ENCODE data around the gene AOPEP. TPM values are rescaled to one million over a fixed set of nuclear protein-coding genes. Genes with fewer than 3 reads are reported as not detected.

Gene AOPEP
- total and polyA plus RNA-seq, 3 donors from 2014 or later = 31.4 to 95.0 (median 80.4) TPM

- H3K4me3 ChIP-seq = no peak overlapping the region
- no peaks in the 10 kb centered on the region for H3K27me3 ChIP-seq
- H3K36me3 ChIP-seq (ENCODE audit: low read depth, missing control alignments) = no peaks in the 10 kb centered on the region
- peak; percentile 23 for DNase-seq
- peaks cover 17% of the 10 kb centered on the region for H3K4me1 ChIP-seq
- H3K27ac ChIP-seq = no peak overlapping the region
- no peaks in the 10 kb centered on the region for H3K9me3 ChIP-seq
- TF ChIP-seq POLR2A (IDR thresholded peaks at IDR 0.05) (no peak), CTCF (IDR thresholded peaks at IDR 0.05) (no peak)
- intact Hi-C loops (cut with DNase I; ENCODE audit: low total_unique reads) = no loop called here
- 61 to 70% methylated on average over 13 of the region's 13 CpGs for WGBS, 2 donors
Measured at GRCh38 chr9:95061916-95062595, 335.6 kb downstream of the AOPEP start.

- Histone ChIP-seq H3K4me3 (no peak overlapping the region), H3K27ac (no peak overlapping the region), H3K4me1 (peaks cover 17% of the 10 kb centered on the region), H3K9me3 (no peaks in the 10 kb centered on the region), H3K27me3 (no peaks in the 10 kb centered on the region), H3K36me3 (ENCODE audit: low read depth, missing control alignments) (no peaks in the 10 kb centered on the region)
- TF ChIP-seq CTCF (IDR thresholded peaks at IDR 0.05) = no peak
- TF ChIP-seq POLR2A (IDR thresholded peaks at IDR 0.05) = no peak
- DNase-seq = peak; percentile 14
- WGBS, 2 donors = 50 to 82% methylated on average over 4 to 7 of the region's 7 CpGs
- intact Hi-C loops (cut with DNase I; ENCODE audit: low total_unique reads) = no loop called here
Measured at GRCh38 chr9:95062596-95063065, 336.1 kb downstream of the AOPEP start.

GRCh38 chr9:95063300-95063699 lies 336.8 kb downstream of the AOPEP start:
- peak; percentile 1 for DNase-seq
- Histone ChIP-seq H3K4me3 (no peak overlapping the region), H3K4me1 (peaks cover 12% of the 10 kb centered on the region), H3K27ac (no peak overlapping the region), H3K9me3 (no peaks in the 10 kb centered on the region), H3K36me3 (ENCODE audit: low read depth, missing control alignments) (no peaks in the 10 kb centered on the region), H3K27me3 (no peaks in the 10 kb centered on the region)
- 77 to 89% methylated on average over 10 of the region's 10 CpGs for WGBS, 2 donors
- TF ChIP-seq POLR2A (IDR thresholded peaks at IDR 0.05) (no peak), CTCF (IDR thresholded peaks at IDR 0.05) (no peak)
- intact Hi-C loops (cut with DNase I; ENCODE audit: low total_unique reads) = no loop called here

GRCh38 chr9:95065224-95065623 lies 338.7 kb downstream of the AOPEP start:
- TF ChIP-seq CTCF (IDR thresholded peaks at IDR 0.05) (no peak), POLR2A (IDR thresholded peaks at IDR 0.05) (no peak)
- intact Hi-C loops (cut with DNase I; ENCODE audit: low total_unique reads) = no loop called here
- peak overlapping the region in 1 of 2 donors; percentile 51 for H3K27ac ChIP-seq
- 72 to 80% methylated on average over 7 to 11 of the region's 11 CpGs for WGBS, 2 donors
- no peaks in the 10 kb centered on the region for H3K36me3 ChIP-seq (ENCODE audit: low read depth, missing control alignments)
- H3K4me1 ChIP-seq = peaks cover 9% of the 10 kb centered on the region
- peak; percentile 16 for DNase-seq
- H3K27me3 ChIP-seq = no peaks in the 10 kb centered on the region
- H3K4me3 ChIP-seq = no peak overlapping the region
- H3K9me3 ChIP-seq = no peaks in the 10 kb centered on the region

GRCh38 chr9:95067057-95067456 lies 340.6 kb downstream of the AOPEP start:
- WGBS, 2 donors = 88 to 95% methylated on average over 6 of the region's 6 CpGs
- Histone ChIP-seq H3K9me3 (no peaks in the 10 kb centered on the region), H3K4me1 (peaks cover 7% of the 10 kb centered on the region), H3K36me3 (ENCODE audit: low read depth, missing control alignments) (no peaks in the 10 kb centered on the region), H3K4me3 (no peak overlapping the region), H3K27ac (no peak overlapping the region), H3K27me3 (no peaks in the 10 kb centered on the region)
- peak; percentile 7 for DNase-seq
- intact Hi-C loops (cut with DNase I; ENCODE audit: low total_unique reads) = no loop called here
- TF ChIP-seq POLR2A (IDR thresholded peaks at IDR 0.05) (no peak), CTCF (IDR thresholded peaks at IDR 0.05) (no peak)

Measured in testis (tissue), 3 donors.